Measurements from ENCODE around the gene PLPPR1. TPM values are rescaled to one million over a fixed set of nuclear protein-coding genes. Genes with fewer than 3 reads are reported as not detected.

The PLPPR1 gene
- total and polyA plus RNA-seq, 2 of the 13 experiments (the other 11 are each of a cell fraction or from before 2014, with no cell fraction given), result 16.0 to 84.7 TPM

DNA sequence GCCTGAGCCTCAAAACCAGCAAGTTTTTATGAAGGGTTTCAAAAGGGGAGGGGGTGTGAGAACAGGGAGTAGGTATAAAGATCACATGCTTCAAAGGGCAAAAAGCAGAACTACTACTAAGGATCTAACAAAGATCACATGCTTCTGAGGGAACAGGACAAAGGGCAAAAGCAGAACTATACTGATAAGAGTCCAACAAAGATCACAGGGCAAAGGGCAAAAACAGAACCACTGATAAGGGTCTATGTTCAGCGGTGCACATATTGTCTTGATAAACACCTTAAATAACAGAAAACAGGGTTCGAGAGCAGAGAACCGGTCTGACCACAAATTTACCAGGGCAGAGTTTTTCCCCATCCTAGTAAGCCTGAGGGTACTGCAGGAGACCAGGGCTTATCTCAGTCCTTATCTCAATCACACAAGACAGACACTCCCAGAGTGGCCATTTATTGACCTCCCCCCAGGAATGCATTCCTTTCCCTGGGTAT lies 298.9 kb downstream of the PLPPR1 start (continued):
- peak; percentile 69; the same call in 1 of the 2 replicates for TF ChIP-seq FOXJ3 (CRISPR knock-in tag; IDR thresholded peaks at IDR 0.05; ENCODE audit: borderline replicate concordance)
- TF ChIP-seq ELF3 (CRISPR knock-in tag; IDR thresholded peaks at IDR 0.05), result peak; percentile 72
- 0 out of 2 replicates have a peak, but pooled peaks have one; percentile 13 for TF ChIP-seq ZSCAN25 (CRISPR knock-in tag; IDR thresholded peaks at IDR 0.05)
- TF ChIP-seq AKNA (CRISPR knock-in tag; IDR thresholded peaks at IDR 0.05; ENCODE audit: borderline replicate concordance), result 0 out of 2 replicates have a peak, but pooled peaks have one; percentile 60
- TF ChIP-seq NR2C2 (CRISPR knock-in tag; IDR thresholded peaks at IDR 0.05; ENCODE audit: borderline replicate concordance), result peak; percentile 83
- TF ChIP-seq KDM6A (CRISPR knock-in tag; IDR thresholded peaks at IDR 0.05; ENCODE audit: low read depth), result peak; percentile 74; the same call in 1 of the 2 replicates
- TF ChIP-seq STAG1 (CRISPR knock-in tag; IDR thresholded peaks at IDR 0.05), result peak; percentile 22; the same call in 1 of the 2 replicates
- TF ChIP-seq GATA4 (IDR thresholded peaks at IDR 0.05; ENCODE audit: borderline replicate concordance, low read depth), result peak; percentile 94; the same call in 1 of the 2 replicates
- TF ChIP-seq, protein P1, sequence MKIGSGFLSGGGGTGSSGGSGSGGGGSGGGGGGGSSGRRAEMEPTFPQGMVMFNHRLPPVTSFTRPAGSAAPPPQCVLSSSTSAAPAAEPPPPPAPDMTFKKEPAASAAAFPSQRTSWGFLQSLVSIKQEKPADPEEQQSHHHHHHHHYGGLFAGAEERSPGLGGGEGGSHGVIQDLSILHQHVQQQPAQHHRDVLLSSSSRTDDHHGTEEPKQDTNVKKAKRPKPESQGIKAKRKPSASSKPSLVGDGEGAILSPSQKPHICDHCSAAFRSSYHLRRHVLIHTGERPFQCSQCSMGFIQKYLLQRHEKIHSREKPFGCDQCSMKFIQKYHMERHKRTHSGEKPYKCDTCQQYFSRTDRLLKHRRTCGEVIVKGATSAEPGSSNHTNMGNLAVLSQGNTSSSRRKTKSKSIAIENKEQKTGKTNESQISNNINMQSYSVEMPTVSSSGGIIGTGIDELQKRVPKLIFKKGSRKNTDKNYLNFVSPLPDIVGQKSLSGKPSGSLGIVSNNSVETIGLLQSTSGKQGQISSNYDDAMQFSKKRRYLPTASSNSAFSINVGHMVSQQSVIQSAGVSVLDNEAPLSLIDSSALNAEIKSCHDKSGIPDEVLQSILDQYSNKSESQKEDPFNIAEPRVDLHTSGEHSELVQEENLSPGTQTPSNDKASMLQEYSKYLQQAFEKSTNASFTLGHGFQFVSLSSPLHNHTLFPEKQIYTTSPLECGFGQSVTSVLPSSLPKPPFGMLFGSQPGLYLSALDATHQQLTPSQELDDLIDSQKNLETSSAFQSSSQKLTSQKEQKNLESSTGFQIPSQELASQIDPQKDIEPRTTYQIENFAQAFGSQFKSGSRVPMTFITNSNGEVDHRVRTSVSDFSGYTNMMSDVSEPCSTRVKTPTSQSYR (CRISPR knock-in tag; IDR thresholded peaks at IDR 0.05; ENCODE audit: borderline replicate concordance), result peak; percentile 76; the same call in 1 of the 2 replicates
- TF ChIP-seq ZNF605 (CRISPR knock-in tag; IDR thresholded peaks at IDR 0.05), result peak; percentile 58; the same call in 1 of the 2 replicates
- TF ChIP-seq HMG20A (CRISPR knock-in tag; IDR thresholded peaks at IDR 0.05; ENCODE audit: borderline replicate concordance), result peak; percentile 87; the same call in 1 of the 2 replicates
- 0 out of 2 replicates have a peak, but pooled peaks have one; percentile 34 for TF ChIP-seq MXD1 (CRISPR knock-in tag; IDR thresholded peaks at IDR 0.05)
- peak; percentile 93 for TF ChIP-seq HNF4G (IDR thresholded peaks at IDR 0.05; ENCODE audit: borderline replicate concordance, low read depth, low read length)
- TF ChIP-seq HNF4G (CRISPR knock-in tag; IDR thresholded peaks at IDR 0.05; ENCODE audit: borderline replicate concordance, low read depth), result peak; percentile 98
- peak; percentile 98 for TF ChIP-seq SOX5 (CRISPR knock-in tag; IDR thresholded peaks at IDR 0.05; ENCODE audit: borderline replicate concordance)
- peak; percentile 98 for TF ChIP-seq TRIM24 (CRISPR knock-in tag; IDR thresholded peaks at IDR 0.05)
- TF ChIP-seq, protein P2, sequence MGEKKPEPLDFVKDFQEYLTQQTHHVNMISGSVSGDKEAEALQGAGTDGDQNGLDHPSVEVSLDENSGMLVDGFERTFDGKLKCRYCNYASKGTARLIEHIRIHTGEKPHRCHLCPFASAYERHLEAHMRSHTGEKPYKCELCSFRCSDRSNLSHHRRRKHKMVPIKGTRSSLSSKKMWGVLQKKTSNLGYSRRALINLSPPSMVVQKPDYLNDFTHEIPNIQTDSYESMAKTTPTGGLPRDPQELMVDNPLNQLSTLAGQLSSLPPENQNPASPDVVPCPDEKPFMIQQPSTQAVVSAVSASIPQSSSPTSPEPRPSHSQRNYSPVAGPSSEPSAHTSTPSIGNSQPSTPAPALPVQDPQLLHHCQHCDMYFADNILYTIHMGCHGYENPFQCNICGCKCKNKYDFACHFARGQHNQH (CRISPR knock-in tag; IDR thresholded peaks at IDR 0.05), result peak; percentile 79
- TF ChIP-seq, protein P3, sequence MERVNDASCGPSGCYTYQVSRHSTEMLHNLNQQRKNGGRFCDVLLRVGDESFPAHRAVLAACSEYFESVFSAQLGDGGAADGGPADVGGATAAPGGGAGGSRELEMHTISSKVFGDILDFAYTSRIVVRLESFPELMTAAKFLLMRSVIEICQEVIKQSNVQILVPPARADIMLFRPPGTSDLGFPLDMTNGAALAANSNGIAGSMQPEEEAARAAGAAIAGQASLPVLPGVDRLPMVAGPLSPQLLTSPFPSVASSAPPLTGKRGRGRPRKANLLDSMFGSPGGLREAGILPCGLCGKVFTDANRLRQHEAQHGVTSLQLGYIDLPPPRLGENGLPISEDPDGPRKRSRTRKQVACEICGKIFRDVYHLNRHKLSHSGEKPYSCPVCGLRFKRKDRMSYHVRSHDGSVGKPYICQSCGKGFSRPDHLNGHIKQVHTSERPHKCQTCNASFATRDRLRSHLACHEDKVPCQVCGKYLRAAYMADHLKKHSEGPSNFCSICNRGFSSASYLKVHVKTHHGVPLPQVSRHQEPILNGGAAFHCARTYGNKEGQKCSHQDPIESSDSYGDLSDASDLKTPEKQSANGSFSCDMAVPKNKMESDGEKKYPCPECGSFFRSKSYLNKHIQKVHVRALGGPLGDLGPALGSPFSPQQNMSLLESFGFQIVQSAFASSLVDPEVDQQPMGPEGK (CRISPR knock-in tag; IDR thresholded peaks at IDR 0.05), result 0 out of 2 replicates have a peak, but pooled peaks have one; percentile 56
